NT2/D1 (cell line): ENCODE data around the gene CFAP119.

Experiments
- DNase-seq: peaks from one replicate; pipeline ENCODE4 v3.0.0-alpha.2; 2011; ENCODE audit warnings: low read depth, low spot score
- H3K27me3 ChIP-seq: 2 replicates; pipeline ENCODE4 v1.6.0; 2011; ENCODE audit warnings: mild to moderate bottlenecking; ENCODE audit not compliant: insufficient read length, insufficient read depth
- H3K36me3 ChIP-seq: 2 replicates; pipeline ENCODE4 v1.6.1; 2011; ENCODE audit warnings: mild to moderate bottlenecking, low read length, mixed read lengths; ENCODE audit not compliant: insufficient read depth, insufficient read length
- H3K4me1 ChIP-seq: 2 replicates; pipeline ENCODE4 v1.5.1; 2011; ENCODE audit not compliant: insufficient read depth, insufficient read length
- H3K4me3 ChIP-seq: 2 replicates; pipeline ENCODE4 v1.5.1; 2011; ENCODE audit warnings: low read depth; ENCODE audit not compliant: insufficient read length
- H3K9ac ChIP-seq: 2 replicates; pipeline ENCODE4 v1.6.0; 2011; ENCODE audit warnings: low read depth; ENCODE audit not compliant: insufficient read length
- H3K9me3 ChIP-seq: 2 replicates; pipeline ENCODE4 v1.5.1; 2011; ENCODE audit warnings: mild to moderate bottlenecking, low read length; ENCODE audit not compliant: insufficient read depth
- SUZ12 ChIP-seq: IDR thresholded peaks from 2 replicates; pipeline ENCODE4 v1.6.1; 2011; ENCODE audit not compliant: insufficient read length, insufficient read depth; ENCODE audit errors: extremely low read depth
- YY1 ChIP-seq: IDR thresholded peaks from 2 replicates; pipeline ENCODE4 v1.6.1; 2011; ENCODE audit not compliant: insufficient read length, insufficient read depth
- ZNF274 ChIP-seq: IDR thresholded peaks from 2 replicates; pipeline ENCODE4 v1.6.1; 2011; ENCODE audit warnings: mild to moderate bottlenecking, low read depth, low read length

The CFAP119 gene

DNA sequence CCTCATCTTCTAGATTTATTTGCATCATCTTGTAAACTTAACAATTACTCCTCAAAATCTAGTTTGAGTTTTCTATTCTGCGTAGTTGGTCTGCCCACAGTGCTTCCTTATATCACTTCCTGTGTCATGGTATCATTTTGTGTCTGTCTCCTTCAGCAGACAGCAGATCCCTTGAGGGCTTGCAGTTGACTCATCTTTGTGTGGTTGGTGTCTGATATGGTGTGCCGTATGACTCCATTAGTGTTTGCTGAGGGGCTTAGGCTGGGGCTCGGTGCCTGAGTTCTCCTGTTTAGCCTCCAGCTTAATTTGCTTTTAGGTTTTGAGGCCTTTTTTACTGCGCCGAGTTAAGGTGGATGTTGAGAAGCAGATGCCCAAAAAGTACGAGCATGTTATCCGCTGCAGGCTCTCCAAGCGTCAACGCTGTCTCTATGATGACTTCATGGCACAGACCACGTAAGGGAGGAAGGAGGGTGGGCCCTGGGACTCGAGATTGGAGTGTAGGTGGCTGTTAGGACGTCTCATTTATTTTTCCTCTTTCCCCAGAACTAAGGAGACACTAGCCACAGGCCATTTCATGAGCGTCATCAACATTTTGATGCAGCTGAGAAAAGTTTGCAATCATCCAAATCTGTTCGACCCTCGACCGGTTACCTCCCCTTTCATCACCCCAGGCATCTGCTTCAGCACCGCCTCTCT, 46.0 kb downstream of the CFAP119 start:
- Histone ChIP-seq H3K4me3 (no peak overlapping the region), H3K4me1 (no peaks in the 10 kb centered on the region), H3K9me3 (no peaks in the 10 kb centered on the region), H3K9ac (no peak overlapping the region), H3K27me3 (no peaks in the 10 kb centered on the region), H3K36me3 (peaks cover 89% of the 10 kb centered on the region)
- TF ChIP-seq SUZ12 (no peak), YY1 (no peak), ZNF274 (no peak)
- DNase-seq: no peak

DNA sequence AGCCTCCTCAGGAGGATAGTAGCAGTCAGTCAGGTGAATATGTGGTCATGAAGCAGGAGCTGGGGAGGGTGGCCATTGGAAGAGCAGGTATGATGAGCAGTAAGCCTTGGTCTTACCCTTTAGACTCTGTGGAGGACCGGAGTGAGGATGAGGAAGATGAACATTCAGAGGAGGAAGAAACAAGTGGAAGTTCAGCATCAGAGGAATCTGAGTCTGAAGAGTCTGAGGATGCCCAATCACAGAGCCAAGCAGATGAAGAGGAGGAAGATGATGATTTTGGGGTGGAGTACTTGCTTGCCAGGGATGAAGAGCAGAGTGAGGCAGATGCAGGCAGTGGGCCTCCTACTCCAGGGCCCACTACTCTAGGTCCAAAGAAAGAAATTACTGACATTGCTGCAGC, 50.1 kb downstream of the CFAP119 start:
- no peaks in the 10 kb centered on the region for H3K27me3 ChIP-seq
- H3K36me3 ChIP-seq: peaks cover 94% of the 10 kb centered on the region
- TF ChIP-seq YY1: no peak
- no peak for TF ChIP-seq SUZ12
- no peak for TF ChIP-seq ZNF274
- no peak overlapping the region for H3K9ac ChIP-seq
- H3K4me3 ChIP-seq: no peak overlapping the region
- H3K4me1 ChIP-seq: no peaks in the 10 kb centered on the region
- DNase-seq: no peak
- no peaks in the 10 kb centered on the region for H3K9me3 ChIP-seq

DNA sequence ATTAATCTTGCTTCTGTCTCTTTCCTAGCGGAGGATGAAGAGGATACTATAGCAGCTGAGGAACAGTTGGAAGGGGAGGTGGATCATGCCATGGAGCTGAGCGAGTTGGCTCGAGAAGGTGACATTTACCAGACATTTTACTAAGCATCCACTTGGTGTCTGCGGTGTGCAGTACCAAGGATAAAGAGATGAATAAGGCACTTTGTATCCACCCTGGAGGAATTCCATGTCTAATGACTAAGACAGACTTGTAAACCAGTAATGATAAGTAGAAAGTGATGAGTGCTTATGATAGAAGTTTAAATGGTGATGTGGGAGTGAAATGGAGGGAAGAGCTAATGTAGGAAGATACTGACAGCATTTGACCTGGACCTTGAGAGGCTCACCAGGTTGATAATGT, 50.9 kb downstream of the CFAP119 start:
- no peaks in the 10 kb centered on the region for H3K4me1 ChIP-seq
- no peak for DNase-seq
- peaks cover 94% of the 10 kb centered on the region for H3K36me3 ChIP-seq

More for the DNA sequence above, 50.9 kb downstream of the CFAP119 start:
- Histone ChIP-seq H3K9me3 (no peaks in the 10 kb centered on the region), H3K4me3 (no peak overlapping the region), H3K27me3 (no peaks in the 10 kb centered on the region), H3K9ac (no peak overlapping the region)
- no peak for TF ChIP-seq SUZ12
- no peak for TF ChIP-seq ZNF274
- TF ChIP-seq YY1: no peak
